Trophoblast cell (in vitro differentiated cells and primary cell): ENCODE data around the gene ZNF189.

Experiments
- DNase-seq, 2 donors: peaks; one replicate each; pipeline ENCODE4 v3.0.0-alpha.2; 2016
- H2AFZ ChIP-seq: 2 replicates; pipeline ENCODE4 v1.6.1; 2013; ENCODE audit warnings: low read length, moderate library complexity, mild to moderate bottlenecking; ENCODE audit not compliant: insufficient read depth, poor library complexity
- H2AK5ac ChIP-seq: 2 replicates; pipeline ENCODE4 v1.6.1; 2013; ENCODE audit warnings: mild to moderate bottlenecking, low read length
- H2BK120ac ChIP-seq: 2 replicates; pipeline ENCODE4 v1.6.1; 2013; ENCODE audit warnings: low read length, mild to moderate bottlenecking, moderate library complexity; ENCODE audit not compliant: insufficient read depth, poor library complexity
- H2BK12ac ChIP-seq: 2 replicates; pipeline ENCODE4 v1.6.1; 2013; ENCODE audit warnings: mild to moderate bottlenecking, low read length, moderate library complexity
- H2BK5ac ChIP-seq: 2 replicates; pipeline ENCODE4 v1.6.1; 2013; ENCODE audit warnings: low read length, low read depth, moderate library complexity, mild to moderate bottlenecking; ENCODE audit not compliant: poor library complexity
- H3K14ac ChIP-seq: 2 replicates; pipeline ENCODE4 v1.6.1; 2013; ENCODE audit warnings: mild to moderate bottlenecking, low read length
- H3K18ac ChIP-seq: 2 replicates; pipeline ENCODE4 v1.6.1; 2013; ENCODE audit warnings: mild to moderate bottlenecking, low read length
- H3K23ac ChIP-seq: 2 replicates; pipeline ENCODE4 v1.6.1; 2013; ENCODE audit warnings: low read length
- H3K27ac ChIP-seq: 2 replicates; pipeline ENCODE4 v1.5.1; 2013; ENCODE audit warnings: low read depth, mild to moderate bottlenecking, inconsistent platforms, low read length, moderate library complexity
- H3K27me3 ChIP-seq: 2 replicates; pipeline ENCODE4 v1.6.1; 2013; ENCODE audit warnings: inconsistent platforms, mild to moderate bottlenecking, low read length, moderate library complexity; ENCODE audit not compliant: insufficient read depth
- H3K36me3 ChIP-seq, 2 experiments: 1 replicate in 1 of 2; 2 replicates in 1 of 2; pipeline ENCODE4 v1.6.1; 2013; ENCODE audit warnings: low read length in 2 of 2, mild to moderate bottlenecking in 2 of 2, moderate library complexity in 1 of 2; ENCODE audit not compliant: insufficient read depth in 2 of 2, control insufficient read depth in 1 of 2
- H3K4ac ChIP-seq: 2 replicates; pipeline ENCODE4 v1.6.1; 2013; ENCODE audit warnings: low read depth, mild to moderate bottlenecking, low read length, moderate library complexity
- H3K4me1 ChIP-seq, 2 experiments: 1 replicate in 1 of 2; 2 replicates in 1 of 2; pipeline ENCODE4 v1.6.1; 2013; ENCODE audit warnings: low read length in 2 of 2, mild to moderate bottlenecking in 2 of 2, moderate library complexity in 1 of 2; ENCODE audit not compliant: insufficient read depth in 2 of 2, control insufficient read depth in 1 of 2
- H3K4me2 ChIP-seq: 2 replicates; pipeline ENCODE4 v1.6.1; 2013; ENCODE audit warnings: inconsistent platforms, mild to moderate bottlenecking, low read length, moderate library complexity
- H3K4me3 ChIP-seq: 2 replicates; pipeline ENCODE4 v1.5.1; 2013; ENCODE audit warnings: mild to moderate bottlenecking, low read depth, low read length, inconsistent platforms
- H3K79me1 ChIP-seq: one replicate; pipeline ENCODE4 v1.6.1; 2013; ENCODE audit warnings: low read length
- H3K79me2 ChIP-seq: 2 replicates; pipeline ENCODE4 v1.6.1; 2013; ENCODE audit warnings: low read length, mild to moderate bottlenecking; ENCODE audit not compliant: control insufficient read depth, insufficient read depth, poor library complexity
- H3K9ac ChIP-seq: 2 replicates; pipeline ENCODE4 v1.6.1; 2013; ENCODE audit warnings: mild to moderate bottlenecking, low read length
- H3K9me3 ChIP-seq: 2 replicates; pipeline ENCODE4 v1.6.1; 2013; ENCODE audit warnings: low read depth, mild to moderate bottlenecking, control low read depth, inconsistent platforms, low read length; ENCODE audit not compliant: insufficient read depth
- H4K12ac ChIP-seq: 2 replicates; pipeline ENCODE4 v1.6.1; 2013; ENCODE audit warnings: low read depth, mild to moderate bottlenecking, low read length, moderate library complexity
- H4K8ac ChIP-seq: 2 replicates; pipeline ENCODE4 v1.6.1; 2013; ENCODE audit warnings: low read depth, mild to moderate bottlenecking, low read length, moderate library complexity
- H4K91ac ChIP-seq: one replicate; pipeline ENCODE4 v1.6.1; 2013; ENCODE audit warnings: low read depth, mild to moderate bottlenecking, low read length, moderate library complexity
- WGBS: extraction: QIAGEN DNeasy Blood & Tissue Kit; methylation state at CpG from one replicate; pipeline ENCODE4 v1.1.7; 2013; ENCODE audit warnings: missing lambda C conversion rate; ENCODE audit not compliant: insufficient read length, insufficient coverage; ENCODE audit errors: extremely low coverage; 5-methylcytosine and 5-hydroxymethylcytosine counted together

The ZNF189 gene

DNA sequence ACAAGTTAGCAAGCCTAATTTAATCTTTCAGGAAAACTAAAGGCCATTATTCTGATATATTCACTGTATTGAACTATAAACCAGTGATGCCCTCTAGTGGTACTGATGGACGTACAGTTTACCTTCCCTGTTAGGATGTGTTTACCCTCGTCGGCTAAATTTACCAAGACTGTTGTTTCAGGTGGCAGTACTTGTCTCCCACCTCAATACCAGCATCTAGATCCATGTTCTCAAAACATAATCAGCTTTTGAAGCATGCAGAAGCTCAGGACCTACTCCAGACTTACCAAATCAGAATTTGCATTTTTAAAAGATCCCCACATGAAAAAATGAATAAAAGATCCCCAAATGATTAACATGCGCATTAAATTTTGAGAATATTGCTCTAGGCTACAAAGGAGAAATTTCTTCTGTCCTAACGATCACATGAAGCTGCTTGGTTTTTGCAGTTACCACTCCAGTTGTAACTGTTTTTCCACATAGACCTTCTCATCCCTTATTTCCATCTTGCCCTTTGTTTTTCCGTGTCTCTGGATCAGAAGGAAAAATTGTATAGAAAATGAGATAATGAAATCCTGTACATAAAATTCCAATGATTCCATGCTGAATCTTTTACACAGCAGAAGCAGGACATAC lies 10.7 kb upstream of the ZNF189 start:
- no peak overlapping the region for H2AFZ ChIP-seq
- no peak overlapping the region for H3K9ac ChIP-seq
- no peak overlapping the region for H3K4me3 ChIP-seq
- H4K12ac ChIP-seq, result no peak overlapping the region
- no peaks in the 10 kb centered on the region for H3K79me2 ChIP-seq
- no peak overlapping the region for H3K14ac ChIP-seq
- H3K4me1 ChIP-seq, result no peaks in the 10 kb centered on the region
- H3K27ac ChIP-seq, result no peak overlapping the region
- peaks cover 1% of the 10 kb centered on the region in 2 experiments for H3K36me3 ChIP-seq
- no peak overlapping the region for H2BK12ac ChIP-seq
- no peaks in the 10 kb centered on the region for H3K9me3 ChIP-seq
- H3K4me2 ChIP-seq, result no peak overlapping the region
- no peak overlapping the region for H2AK5ac ChIP-seq
- H3K27me3 ChIP-seq, result no peaks in the 10 kb centered on the region
- no peak overlapping the region for H3K18ac ChIP-seq
- H3K79me1 ChIP-seq, result no peaks in the 10 kb centered on the region
- DNase-seq, result peak; percentile 12 to 63
- H4K8ac ChIP-seq, result no peak overlapping the region
- H2BK120ac ChIP-seq, result no peak overlapping the region
- H3K4ac ChIP-seq, result no peak overlapping the region
- no peak overlapping the region for H2BK5ac ChIP-seq
- WGBS, result no CpG with 5 or more reads among the region's 6 CpGs
- H4K91ac ChIP-seq, result no peak overlapping the region
- no peak overlapping the region for H3K23ac ChIP-seq

DNA sequence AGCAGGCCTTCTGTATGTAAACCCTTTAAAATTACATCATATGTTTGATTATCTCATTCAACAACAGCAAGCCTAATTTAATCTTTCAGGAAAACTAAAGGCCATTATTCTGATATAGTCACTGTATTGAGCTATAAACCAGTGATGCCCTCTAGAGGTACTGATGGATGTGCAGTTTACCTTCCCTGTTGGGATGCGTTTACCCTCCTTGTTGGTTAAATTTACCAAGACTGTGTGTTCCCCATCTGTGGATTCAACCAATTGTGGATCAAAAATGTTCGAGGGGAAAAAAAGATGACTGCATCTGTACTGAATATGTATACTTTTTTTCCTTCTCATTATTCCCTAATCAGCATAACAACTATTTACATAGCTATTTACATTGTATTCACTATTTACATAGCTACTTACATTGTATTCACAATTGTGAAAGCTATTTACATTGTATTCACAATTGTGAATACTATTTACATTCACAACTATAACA lies 10.1 kb upstream of the ZNF189 start:
- H2BK12ac ChIP-seq, result no peak overlapping the region
- H4K8ac ChIP-seq, result no peak overlapping the region
- no peak overlapping the region for H4K91ac ChIP-seq
- no peaks in the 10 kb centered on the region for H3K79me2 ChIP-seq
- no peak overlapping the region for H2AFZ ChIP-seq
- no peak for DNase-seq
- H3K79me1 ChIP-seq, result no peaks in the 10 kb centered on the region
- no peak overlapping the region for H3K4me3 ChIP-seq
- no peak overlapping the region for H3K9ac ChIP-seq
- H2BK5ac ChIP-seq, result no peak overlapping the region
- peaks cover 1% of the 10 kb centered on the region in 2 experiments for H3K36me3 ChIP-seq
- H4K12ac ChIP-seq, result no peak overlapping the region
- no peak overlapping the region for H3K4me2 ChIP-seq
- H3K23ac ChIP-seq, result no peak overlapping the region
- H3K27me3 ChIP-seq, result no peaks in the 10 kb centered on the region
- H3K18ac ChIP-seq, result no peak overlapping the region
- no peak overlapping the region for H3K27ac ChIP-seq
- H3K4me1 ChIP-seq, result no peaks in the 10 kb centered on the region
- WGBS, result no CpG with 5 or more reads among the region's 2 CpGs
- no peak overlapping the region for H3K4ac ChIP-seq
- H3K14ac ChIP-seq, result no peak overlapping the region
- H2BK120ac ChIP-seq, result no peak overlapping the region
- H3K9me3 ChIP-seq, result no peaks in the 10 kb centered on the region
- H2AK5ac ChIP-seq, result no peak overlapping the region

- Histone ChIP-seq H3K27me3 (no peaks in the 10 kb centered on the region), H3K79me2 (no peaks in the 10 kb centered on the region), H2BK12ac (no peak overlapping the region), H2AFZ (no peak overlapping the region), H3K4ac (no peak overlapping the region), H4K12ac (no peak overlapping the region), H3K14ac (no peak overlapping the region), H2BK120ac (no peak overlapping the region), H3K4me2 (no peak overlapping the region), H2AK5ac (no peak overlapping the region), H3K9me3 (no peaks in the 10 kb centered on the region), H3K27ac (no peak overlapping the region), H3K79me1 (no peaks in the 10 kb centered on the region), H3K18ac (no peak overlapping the region), H3K9ac (no peak overlapping the region), H3K36me3 (peaks cover 0 to 1% of the 10 kb centered on the region in 2 experiments), H4K91ac (no peak overlapping the region), H3K4me3 (no peak overlapping the region), H2BK5ac (no peak overlapping the region), H3K4me1 (no peaks in the 10 kb centered on the region), H4K8ac (no peak overlapping the region), H3K23ac (no peak overlapping the region)
- WGBS, result no CpG with 5 or more reads among the region's 3 CpGs
- DNase-seq, result no peak
Observed at GRCh38 chr9:101393135-101393534, 5.5 kb upstream of the ZNF189 start.

GRCh38 chr9:101394687-101395086 lies 4.0 kb upstream of the ZNF189 start:
- Histone ChIP-seq H3K36me3 (no peaks in the 10 kb centered on the region), H3K4me2 (no peak overlapping the region), H3K4me3 (no peak overlapping the region), H3K14ac (no peak overlapping the region), H3K9ac (no peak overlapping the region), H3K79me2 (peaks cover 6% of the 10 kb centered on the region), H3K27me3 (no peaks in the 10 kb centered on the region), H2BK12ac (no peak overlapping the region), H3K27ac (no peak overlapping the region), H2AFZ (no peak overlapping the region), H4K12ac (no peak overlapping the region), H3K23ac (no peak overlapping the region), H3K18ac (no peak overlapping the region), H4K8ac (no peak overlapping the region), H2AK5ac (no peak overlapping the region), H4K91ac (no peak overlapping the region), H2BK120ac (no peak overlapping the region), H3K4ac (peak overlapping the region; percentile 47), H3K79me1 (peaks cover 6% of the 10 kb centered on the region), H2BK5ac (no peak overlapping the region), H3K9me3 (no peaks in the 10 kb centered on the region), H3K4me1 (peaks cover 0 to 2% of the 10 kb centered on the region in 2 experiments)
- no CpG with 5 or more reads among the region's 1 CpG for WGBS
- DNase-seq, result no peak
